Natural killer cell treated with Interleukin-12 subunit alpha and Interleukin-12 subunit beta and Interleukin-15 and Interleukin-18, amount 100 ng/mL, for 72 hours (primary cell): ENCODE results near the gene MAN2B1. TPM values are rescaled to one million over a fixed set of nuclear protein-coding genes. Genes with fewer than 3 reads are reported as not detected.
"Not testable (repeated sequence)": the region's sequence is repeated elsewhere in the genome, so short reads cannot be mapped to it uniquely, and the experiment has no call there.

Source experiments
- ATAC-seq, 2 donors: fragments of 150-1000 bp; cut with Tn5 transposase in 1 of 2; sonication (Bioruptor Pico), chemical (Tn5 transposase) in 1 of 2; 2 replicates each; pipeline ENCODE4 v1.10.0; 2021
- DNase-seq: peaks from one replicate; pipeline ENCODE4 v3.0.0; 2022; ENCODE audit warnings: low spot score
- H3K27ac Mint-ChIP-seq, 2 donors: 1 replicate in 1 of 2; 2 replicates in 1 of 2; pipeline ENCODE4 v1.8.0; 2022; ENCODE audit warnings: mixed read lengths in 2 of 2, mild to moderate bottlenecking in 1 of 2, moderate library complexity in 1 of 2
- H3K27me3 Mint-ChIP-seq, 2 donors: 1 replicate in 1 of 2; 2 replicates in 1 of 2; pipeline ENCODE4 v1.8.0; 2022; ENCODE audit warnings: mixed read lengths in 2 of 2
- H3K36me3 Mint-ChIP-seq: one replicate; pipeline ENCODE4 v1.8.0; 2022; ENCODE audit warnings: mixed read lengths
- H3K4me1 Mint-ChIP-seq, 2 donors: 1 replicate in 1 of 2; 2 replicates in 1 of 2; pipeline ENCODE4 v1.8.0; 2022; ENCODE audit warnings: low read depth in 2 of 2, mixed read lengths in 2 of 2, mild to moderate bottlenecking in 1 of 2
- H3K4me3 Mint-ChIP-seq: one replicate; pipeline ENCODE4 v1.8.0; 2022; ENCODE audit warnings: mixed read lengths
- H3K9me3 Mint-ChIP-seq: 2 replicates; pipeline ENCODE4 v1.8.0; 2022; ENCODE audit warnings: mixed read lengths
- total RNA-seq, 2 donors: library from RNA; stranded (reverse); gene quantifications; one replicate each; pipeline ENCODE4 v1.2.3, GENCODE V29; 2022

MAN2B1 gene
- total RNA-seq, 2 donors from 2014 or later, result 135 to 199 TPM

DNA sequence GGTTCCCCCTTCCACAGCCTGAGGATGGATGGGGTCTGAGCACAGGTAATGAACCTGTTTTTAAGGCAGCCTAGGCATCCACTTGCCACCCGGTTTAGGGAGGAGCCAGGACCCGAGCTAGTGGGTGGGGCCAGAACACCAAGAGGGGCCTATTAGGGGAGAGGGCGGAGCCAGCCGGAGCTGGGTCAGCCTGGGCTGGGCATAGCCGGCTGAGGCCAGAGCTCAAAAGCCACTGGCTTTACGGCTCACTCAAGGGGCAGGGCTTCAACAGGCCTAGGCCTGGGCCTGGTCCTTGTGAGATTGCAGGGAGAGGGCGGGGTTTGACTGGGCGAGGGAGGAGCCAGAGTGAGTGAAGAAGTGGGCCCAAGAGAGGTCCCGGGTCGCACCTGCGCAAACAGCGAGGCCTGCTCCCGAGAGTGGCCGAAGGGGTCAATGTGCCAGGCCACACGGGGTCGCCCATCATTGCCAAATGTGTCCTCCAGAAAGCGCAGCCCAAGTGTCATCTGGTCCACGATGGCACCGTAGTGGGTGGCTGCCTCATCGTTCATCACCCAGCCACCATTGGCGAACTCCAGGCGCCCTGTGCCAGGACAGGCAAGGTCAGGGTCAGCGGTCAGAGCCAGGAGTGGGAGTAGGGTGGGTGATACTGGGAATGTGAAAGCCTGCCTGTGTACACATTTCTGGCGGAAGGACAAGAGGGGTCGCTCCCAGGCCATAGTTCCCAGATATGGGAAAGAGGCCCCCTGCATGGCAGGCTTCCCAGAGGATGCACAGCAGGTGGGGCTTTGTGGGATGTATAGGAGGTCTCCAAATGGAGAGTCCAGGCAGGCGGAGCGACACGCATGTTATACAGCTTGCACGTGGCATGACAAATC, 1.9 kb downstream of the MAN2B1 start:
- DNase-seq, result no peak
- peaks cover 9% of the 10 kb centered on the region for H3K36me3 Mint-ChIP-seq
- peak overlapping the region; percentile 78 to 97 for H3K27ac Mint-ChIP-seq
- H3K27me3 Mint-ChIP-seq, result no peaks in the 10 kb centered on the region
- H3K4me1 Mint-ChIP-seq, result peaks cover 30 to 38% of the 10 kb centered on the region in 2 donors
- no peak for ATAC-seq
- peak overlapping the region; percentile 94 for H3K4me3 Mint-ChIP-seq
- H3K9me3 Mint-ChIP-seq, result no peaks in the 10 kb centered on the region

DNA sequence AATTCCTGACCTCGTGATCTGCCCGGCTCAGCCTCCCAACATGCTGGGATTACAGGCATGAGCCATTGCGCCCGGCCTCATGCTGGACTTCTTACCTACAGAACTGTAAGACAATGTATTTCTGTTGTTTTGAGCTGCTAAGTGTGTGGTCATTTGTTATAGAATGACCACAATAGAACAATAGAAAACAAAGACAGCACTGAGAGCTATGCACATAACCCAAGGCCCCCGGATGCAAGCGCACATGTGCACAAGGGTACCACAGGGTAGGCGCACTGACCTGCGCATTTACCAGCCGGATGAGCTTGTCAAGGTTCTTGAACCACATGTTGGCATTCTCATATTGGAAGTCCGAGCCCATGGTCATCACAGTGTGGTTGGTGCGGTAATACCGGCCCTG, 5.6 kb downstream of the MAN2B1 start:
- Mint-ChIP-seq H3K9me3 (no peaks in the 10 kb centered on the region), H3K4me3 (no peak overlapping the region), H3K27ac (no peak overlapping the region), H3K27me3 (no peaks in the 10 kb centered on the region), H3K36me3 (peaks cover 11% of the 10 kb centered on the region), H3K4me1 (peaks cover 11 to 12% of the 10 kb centered on the region in 2 donors)
- no peak for DNase-seq
- no peak for ATAC-seq

GRCh38 chr19:12657966-12658365, 8.6 kb downstream of the MAN2B1 start:
- DNase-seq, result no peak
- no peak for ATAC-seq
- H3K27ac Mint-ChIP-seq, result no peak overlapping the region
- H3K27me3 Mint-ChIP-seq, result no peaks in the 10 kb centered on the region
- H3K9me3 Mint-ChIP-seq, result no peaks in the 10 kb centered on the region
- H3K4me1 Mint-ChIP-seq, result peaks cover 3 to 7% of the 10 kb centered on the region in 2 donors
- no peak overlapping the region for H3K4me3 Mint-ChIP-seq
- H3K36me3 Mint-ChIP-seq, result peaks cover 21% of the 10 kb centered on the region

- H3K27ac Mint-ChIP-seq, result no peak overlapping the region
- peaks cover 21% of the 10 kb centered on the region for H3K36me3 Mint-ChIP-seq
Measured at GRCh38 chr19:12656899-12657571, 9.5 kb downstream of the MAN2B1 start.

DNA sequence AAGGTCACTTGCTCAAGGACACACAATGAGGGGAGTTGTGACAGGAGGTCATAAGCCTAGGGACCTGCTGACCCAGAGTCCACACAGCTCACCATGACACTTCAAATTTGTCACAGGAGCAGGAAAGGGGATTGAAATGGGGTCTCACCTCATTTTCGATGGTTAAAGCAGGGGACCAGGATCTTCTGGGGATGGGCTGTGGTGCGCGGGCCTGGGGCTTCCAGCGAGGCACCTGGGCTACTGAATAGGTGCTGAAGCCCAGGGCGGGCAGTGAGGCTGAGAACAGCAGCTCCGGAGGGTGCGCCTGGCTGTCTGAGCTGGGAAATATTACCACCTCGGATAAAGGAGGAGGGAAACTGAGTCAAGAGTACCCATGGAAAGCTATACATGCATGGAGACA, 11.0 kb downstream of the MAN2B1 start:
- Mint-ChIP-seq H3K9me3 (no peaks in the 10 kb centered on the region), H3K4me1 (peaks cover 3 to 7% of the 10 kb centered on the region in 2 donors), H3K4me3 (no peak overlapping the region), H3K36me3 (peaks cover 21% of the 10 kb centered on the region), H3K27ac (peak overlapping the region in 1 of 2 donors; percentile 14), H3K27me3 (no peaks in the 10 kb centered on the region)
- DNase-seq (no peak), ATAC-seq (no peak)

More at GRCh38 chr19:12656899-12657571, 9.5 kb downstream of the MAN2B1 start:
- DNase-seq (no peak), ATAC-seq (peak in 1 of 2 donors; percentile 41)
- H3K4me3 Mint-ChIP-seq, result no peak overlapping the region
- peaks cover 3 to 7% of the 10 kb centered on the region in 2 donors for H3K4me1 Mint-ChIP-seq
- H3K9me3 Mint-ChIP-seq, result no peaks in the 10 kb centered on the region
- H3K27me3 Mint-ChIP-seq, result no peaks in the 10 kb centered on the region

- no peaks in the 10 kb centered on the region for H3K9me3 Mint-ChIP-seq
- H3K36me3 Mint-ChIP-seq, result peaks cover 13% of the 10 kb centered on the region
- H3K4me3 Mint-ChIP-seq, result no peak overlapping the region
- no peak overlapping the region for H3K27ac Mint-ChIP-seq
- no peak for ATAC-seq
- peaks cover 7 to 9% of the 10 kb centered on the region in 2 donors for H3K4me1 Mint-ChIP-seq
- no peaks in the 10 kb centered on the region for H3K27me3 Mint-ChIP-seq
- no peak for DNase-seq
Measured at GRCh38 chr19:12652219-12652618, 14.3 kb downstream of the MAN2B1 start.

GRCh38 chr19:12649941-12650340, 16.6 kb downstream of the MAN2B1 start:
- Mint-ChIP-seq H3K9me3 (no peaks in the 10 kb centered on the region), H3K36me3 (peaks cover under 1% of the 10 kb centered on the region)

DNA sequence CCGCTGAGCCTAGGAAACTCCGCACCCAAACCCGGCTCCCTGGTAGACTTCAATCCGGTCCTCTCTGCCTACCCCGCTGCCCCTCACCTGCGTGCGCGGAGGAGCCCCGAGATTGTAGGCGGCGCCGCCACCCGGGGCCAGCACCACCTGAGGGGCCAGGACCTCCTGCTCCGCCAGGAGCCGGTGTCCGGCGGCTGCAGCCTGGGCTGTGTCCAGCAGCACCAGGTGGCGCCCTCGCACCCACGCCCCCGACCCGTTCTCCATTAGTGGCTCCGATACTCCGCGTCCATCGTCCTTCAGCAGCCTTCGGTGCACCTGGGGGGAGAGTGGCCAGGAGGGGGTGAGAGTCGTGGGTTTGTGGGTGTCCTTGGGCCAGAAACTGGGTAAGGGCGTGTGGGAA, 18.5 kb downstream of the MAN2B1 start:
- Mint-ChIP-seq H3K27ac (no peak overlapping the region), H3K4me1 (peaks cover 0 to 5% of the 10 kb centered on the region in 2 donors), H3K36me3 (no peaks in the 10 kb centered on the region), H3K9me3 (no peaks in the 10 kb centered on the region), H3K4me3 (no peak overlapping the region), H3K27me3 (no peaks in the 10 kb centered on the region)
- DNase-seq (no peak), ATAC-seq (peak in 1 of 2 donors; percentile 20)

More at GRCh38 chr19:12649941-12650340, 16.6 kb downstream of the MAN2B1 start:
- Mint-ChIP-seq H3K27me3 (no peaks in the 10 kb centered on the region), H3K27ac (no peak overlapping the region), H3K4me3 (no peak overlapping the region), H3K4me1 (peaks cover 0 to 5% of the 10 kb centered on the region in 2 donors)
- DNase-seq (no peak), ATAC-seq (no peak)

DNA sequence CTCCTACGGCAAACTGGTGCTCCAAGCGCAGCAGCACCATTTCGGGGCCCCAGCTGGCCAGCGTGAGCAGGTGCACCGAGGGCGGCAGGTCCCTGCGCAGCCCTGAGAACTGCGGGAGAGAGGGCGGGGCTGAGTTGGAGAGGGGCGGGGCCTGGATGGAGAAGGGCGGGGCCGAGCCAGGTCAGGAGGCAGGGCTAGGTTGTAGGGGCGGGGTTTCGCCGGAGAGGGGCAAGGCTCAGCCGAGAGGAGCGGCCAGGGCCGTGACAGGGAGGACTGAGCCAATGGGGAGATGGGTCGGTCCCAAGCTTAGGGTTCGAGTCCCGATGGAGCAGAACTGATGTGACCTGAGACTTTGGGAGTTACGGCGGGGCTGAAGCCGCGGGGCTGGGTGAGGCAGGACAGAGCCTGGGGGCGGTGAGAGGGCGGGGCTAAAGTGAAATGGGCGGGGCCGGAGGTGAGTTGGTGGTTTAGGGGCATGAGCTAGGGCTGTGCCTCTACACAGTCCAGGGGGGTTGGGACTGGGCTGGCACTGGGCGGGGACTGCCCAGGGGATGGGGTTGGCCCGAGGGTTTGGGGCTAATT, 19.0 kb downstream of the MAN2B1 start:
- peaks cover 0 to 5% of the 10 kb centered on the region in 2 donors for H3K4me1 Mint-ChIP-seq
- H3K27me3 Mint-ChIP-seq, result no peaks in the 10 kb centered on the region
- DNase-seq, result no peak
- no peak overlapping the region for H3K4me3 Mint-ChIP-seq
- no peaks in the 10 kb centered on the region for H3K36me3 Mint-ChIP-seq
- ATAC-seq, result peak; percentile 72 to 87
- no peak overlapping the region for H3K27ac Mint-ChIP-seq
- H3K9me3 Mint-ChIP-seq, result no peaks in the 10 kb centered on the region

DNA sequence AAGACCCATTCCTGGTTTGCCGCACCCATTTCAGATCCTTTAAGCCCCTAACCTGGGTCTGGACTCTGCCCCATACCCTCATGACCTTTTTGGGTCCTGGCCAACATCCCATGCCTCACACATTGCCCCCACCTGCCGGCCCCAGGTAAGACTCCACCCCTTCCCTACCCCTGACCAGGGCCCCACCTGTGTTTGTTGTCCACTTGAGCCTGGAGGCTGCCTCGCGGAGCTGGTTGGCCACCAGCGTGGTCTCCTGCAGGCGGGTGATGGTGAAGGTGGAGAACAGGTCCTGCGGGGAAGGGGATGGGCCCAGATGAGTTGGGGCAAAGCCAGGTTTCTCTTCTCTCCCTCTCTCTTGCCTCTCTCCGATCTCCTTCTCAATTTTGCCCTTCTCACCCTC, 19.5 kb downstream of the MAN2B1 start:
- ATAC-seq (no peak), DNase-seq (no peak)
- Mint-ChIP-seq H3K4me3 (no peak overlapping the region), H3K4me1 (peaks cover 0 to 5% of the 10 kb centered on the region in 2 donors), H3K27me3 (no peaks in the 10 kb centered on the region), H3K9me3 (no peaks in the 10 kb centered on the region), H3K36me3 (no peaks in the 10 kb centered on the region), H3K27ac (no peak overlapping the region)

DNA sequence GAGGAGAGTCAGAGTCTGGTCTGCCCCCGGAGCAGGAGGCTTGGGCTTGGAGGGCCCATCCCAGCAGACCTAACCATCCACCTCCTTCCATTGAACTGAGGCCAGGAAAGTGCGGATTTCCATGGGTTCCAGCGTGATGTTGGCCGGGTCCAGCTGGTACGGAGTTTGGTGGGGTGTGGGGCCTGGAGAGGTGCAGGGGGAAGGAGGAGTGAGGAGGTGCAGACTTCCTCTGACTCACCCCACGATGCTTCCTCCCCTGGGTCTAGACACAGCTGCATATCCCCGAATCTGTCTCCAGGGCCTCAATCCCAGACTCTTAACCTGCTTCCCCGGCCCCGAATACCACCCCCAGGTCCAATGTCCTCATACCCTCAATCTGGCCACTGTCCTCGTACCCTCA, 20.0 kb downstream of the MAN2B1 start:
- H3K4me1 Mint-ChIP-seq, result peaks cover 0 to 5% of the 10 kb centered on the region in 2 donors
- DNase-seq (no peak), ATAC-seq (no peak)
- no peak overlapping the region for H3K27ac Mint-ChIP-seq
- H3K36me3 Mint-ChIP-seq, result no peaks in the 10 kb centered on the region
- H3K9me3 Mint-ChIP-seq, result no peaks in the 10 kb centered on the region
- no peak overlapping the region for H3K4me3 Mint-ChIP-seq
- H3K27me3 Mint-ChIP-seq, result no peaks in the 10 kb centered on the region

GRCh38 chr19:12643716-12644115, 22.8 kb downstream of the MAN2B1 start:
- H3K4me1 Mint-ChIP-seq, result peaks cover 8 to 12% of the 10 kb centered on the region in 2 donors
- ATAC-seq, H3K27me3 Mint-ChIP-seq, H3K36me3 Mint-ChIP-seq, DNase-seq, H3K4me3 Mint-ChIP-seq, H3K9me3 Mint-ChIP-seq, H3K27ac Mint-ChIP-seq: not testable (repeated sequence)

DNA sequence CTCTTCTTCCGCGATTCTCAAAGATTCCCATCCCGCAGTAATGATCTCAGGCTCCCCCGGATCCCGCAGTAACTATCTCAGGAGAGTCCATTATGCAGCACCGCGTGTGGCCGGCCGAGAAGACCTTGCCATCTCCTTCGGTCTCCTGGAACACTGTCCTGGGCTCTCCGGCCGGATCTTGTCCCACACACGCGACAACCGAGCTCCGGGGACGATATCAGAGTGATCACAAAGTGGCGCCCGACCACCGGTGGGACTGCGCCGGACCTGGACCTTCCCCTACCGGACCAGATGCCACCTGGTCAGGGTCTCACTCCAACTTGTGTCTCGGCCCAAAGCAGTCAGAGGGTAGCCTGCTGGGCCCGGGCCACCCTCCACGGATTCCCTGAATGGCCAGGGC, 24.0 kb downstream of the MAN2B1 start:
- H3K27ac Mint-ChIP-seq, result no peak overlapping the region
- no peak for DNase-seq
- no peaks in the 10 kb centered on the region for H3K9me3 Mint-ChIP-seq
- ATAC-seq, result no peak
- no peaks in the 10 kb centered on the region for H3K36me3 Mint-ChIP-seq
- no peaks in the 10 kb centered on the region for H3K27me3 Mint-ChIP-seq
- peaks cover 7 to 8% of the 10 kb centered on the region in 2 donors for H3K4me1 Mint-ChIP-seq
- no peak overlapping the region for H3K4me3 Mint-ChIP-seq

DNA sequence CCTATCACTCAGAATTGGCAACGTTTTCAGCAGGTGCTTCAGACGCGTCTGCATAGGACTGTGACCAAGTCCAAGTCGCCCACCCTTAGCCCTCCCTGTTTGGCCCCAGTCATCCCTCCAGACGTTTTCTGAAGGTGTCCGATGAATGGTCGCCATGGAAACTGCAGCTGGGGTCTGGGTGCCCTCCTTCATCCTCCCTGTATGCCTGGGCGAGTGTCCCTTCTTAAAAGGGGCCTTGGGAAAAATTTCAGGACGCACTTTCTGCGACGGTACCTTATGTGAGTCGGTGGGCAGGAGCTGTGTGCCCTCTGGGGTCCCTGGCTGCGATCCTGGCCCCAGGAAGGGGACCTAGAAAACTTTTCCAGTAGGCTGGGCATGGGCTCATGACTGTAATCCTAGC, 25.1 kb downstream of the MAN2B1 start:
- Mint-ChIP-seq H3K4me1 (peaks cover 7 to 8% of the 10 kb centered on the region in 2 donors), H3K27me3 (no peaks in the 10 kb centered on the region), H3K9me3 (no peaks in the 10 kb centered on the region), H3K27ac (no peak overlapping the region), H3K36me3 (no peaks in the 10 kb centered on the region), H3K4me3 (no peak overlapping the region)
- no peak for ATAC-seq
- no peak for DNase-seq
